Hepatocyte (in vitro differentiated cells): ENCODE results near the gene CRYBA1. TPM values are rescaled to one million over a fixed set of nuclear protein-coding genes. Genes with fewer than 3 reads are reported as not detected.

ENCODE experiments used
- DNase-seq: peaks from one replicate; pipeline ENCODE4 v3.0.0-alpha.2; 2016; ENCODE audit warnings: low spot score
- H2AFZ ChIP-seq: fragments of 200-600 bp; sonication (generic); 2 replicates; pipeline ENCODE4 v1.6.0; 2016; ENCODE audit warnings: antibody characterized with exemption, mild to moderate bottlenecking
- H3K27ac ChIP-seq: fragments of 200-600 bp; sonication (generic); 2 replicates; pipeline ENCODE4 v1.5.1; 2016; ENCODE audit warnings: mild to moderate bottlenecking
- H3K27me3 ChIP-seq: fragments of 200-600 bp; sonication (generic); 2 replicates; pipeline ENCODE4 v1.6.1; 2016
- H3K36me3 ChIP-seq: fragments of 200-600 bp; sonication (generic); replicated peaks from 2 replicates; pipeline ENCODE4 v1.5.1; 2016; ENCODE audit warnings: low read depth; ENCODE audit not compliant: insufficient read depth
- H3K4me1 ChIP-seq: fragments of 200-600 bp; sonication (generic); 2 replicates; pipeline ENCODE4 v1.5.1; 2016; ENCODE audit warnings: mild to moderate bottlenecking, moderate library complexity; ENCODE audit not compliant: insufficient read depth
- H3K4me2 ChIP-seq: fragments of 200-600 bp; sonication (generic); 2 replicates; pipeline ENCODE4 v1.6.0; 2016
- H3K4me3 ChIP-seq: fragments of 200-600 bp; sonication (generic); 2 replicates; pipeline ENCODE4 v1.5.1; 2016; ENCODE audit warnings: mild to moderate bottlenecking
- H3K79me2 ChIP-seq: fragments of 200-600 bp; sonication (generic); 2 replicates; pipeline ENCODE4 v1.6.0; 2017; ENCODE audit warnings: mild to moderate bottlenecking
- H3K9me2 ChIP-seq: fragments of 200-600 bp; sonication (generic); replicated peaks from 2 replicates; pipeline ENCODE4 v1.6.0; 2017; ENCODE audit warnings: mild to moderate bottlenecking; ENCODE audit not compliant: insufficient read depth
- H3K9me3 ChIP-seq: fragments of 200-600 bp; sonication (generic); 2 replicates; pipeline ENCODE4 v1.5.1; 2016; ENCODE audit warnings: low read depth, mild to moderate bottlenecking
- H4K20me1 ChIP-seq: fragments of 200-600 bp; sonication (generic); 2 replicates; pipeline ENCODE4 v1.6.0; 2016; ENCODE audit warnings: mild to moderate bottlenecking; ENCODE audit not compliant: insufficient read depth, poor library complexity, severe bottlenecking
- CTCF ChIP-seq: fragments of 200-600 bp; sonication (generic); IDR thresholded peaks from 2 replicates; pipeline ENCODE4 v1.5.1; 2016; ENCODE audit warnings: antibody characterized with exemption, mild to moderate bottlenecking; ENCODE audit not compliant: poor library complexity
- EZH2 ChIP-seq: fragments of 200-600 bp; sonication (generic); IDR thresholded peaks from 2 replicates; pipeline ENCODE4 v1.6.1; 2016; ENCODE audit warnings: antibody characterized with exemption, mild to moderate bottlenecking, borderline replicate concordance
- EZH2phosphoT487 ChIP-seq: fragments of 200-600 bp; sonication (generic); IDR thresholded peaks from one replicate; pipeline ENCODE4 v1.6.1; 2018; ENCODE audit warnings: antibody characterized with exemption, mild to moderate bottlenecking, low read depth, moderate library complexity; ENCODE audit not compliant: unreplicated experiment, severe bottlenecking
- WGBS: methylation state at CpG from one replicate; pipeline ENCODE4 v1.1.6; 2016; ENCODE audit warnings: low lambda C conversion rate; ENCODE audit errors: missing lambda C conversion rate; 5-methylcytosine and 5-hydroxymethylcytosine counted together
- polyA plus RNA-seq: library from polyadenylated mRNA; unstranded; fragments of >200 nt; fragmentation: Nextera tagmentation; extraction: Ambion mirVana; gene quantifications from 2 replicates; pipeline ENCODE4 v1.2.1, GENCODE V29; 2016
- total RNA-seq: library from RNA; depleted of rRNA; stranded (reverse); fragments of >200 nt; gene quantifications from 2 replicates; pipeline ENCODE4 v1.2.3, GENCODE V29; 2014

Gene CRYBA1
- total and polyA plus RNA-seq, 2 experiments from 2014 or later: not detected

- Histone ChIP-seq H3K4me3 (no peak overlapping the region), H3K4me2 (no peak overlapping the region), H3K79me2 (no peaks in the 10 kb centered on the region), H3K36me3 (no peaks in the 10 kb centered on the region), H2AFZ (no peak overlapping the region), H3K27ac (peak overlapping the region; percentile 27), H3K9me2 (no peaks in the 10 kb centered on the region), H3K9me3 (no peaks in the 10 kb centered on the region), H3K4me1 (peaks cover 3% of the 10 kb centered on the region), H4K20me1 (no peaks in the 10 kb centered on the region), H3K27me3 (no peaks in the 10 kb centered on the region)
- TF ChIP-seq EZH2phosphoT487 (no peak), EZH2 (no peak), CTCF (no peak)
- WGBS: 83% methylated on average over 9 of the region's 9 CpGs
- peak; percentile 77 for DNase-seq
These were observed 5.4 kb upstream of the CRYBA1 start for GRCh38 chr17:29240968-29241963.

GRCh38 chr17:29242051-29242450 lies 4.6 kb upstream of the CRYBA1 start:
- H3K27me3 ChIP-seq: no peaks in the 10 kb centered on the region
- no peak overlapping the region for H2AFZ ChIP-seq
- H3K27ac ChIP-seq: no peak overlapping the region
- DNase-seq: no peak
- WGBS: 95% methylated on average over 1 of the region's 1 CpG
- TF ChIP-seq CTCF (no peak), EZH2 (no peak), EZH2phosphoT487 (no peak)
- H3K4me1 ChIP-seq: peaks cover 3% of the 10 kb centered on the region
- H3K4me3 ChIP-seq: no peak overlapping the region
- H3K9me3 ChIP-seq: no peaks in the 10 kb centered on the region
- no peaks in the 10 kb centered on the region for H4K20me1 ChIP-seq
- no peaks in the 10 kb centered on the region for H3K79me2 ChIP-seq
- no peaks in the 10 kb centered on the region for H3K36me3 ChIP-seq
- no peak overlapping the region for H3K4me2 ChIP-seq
- H3K9me2 ChIP-seq: no peaks in the 10 kb centered on the region

- no peaks in the 10 kb centered on the region for H4K20me1 ChIP-seq
- no peak for TF ChIP-seq EZH2
- TF ChIP-seq EZH2phosphoT487: no peak
- TF ChIP-seq CTCF: no peak
- no peaks in the 10 kb centered on the region for H3K27me3 ChIP-seq
- no peak for DNase-seq
- H3K79me2 ChIP-seq: no peaks in the 10 kb centered on the region
- H3K36me3 ChIP-seq: no peaks in the 10 kb centered on the region
- H3K4me1 ChIP-seq: peaks cover 3% of the 10 kb centered on the region
- H3K27ac ChIP-seq: no peak overlapping the region
- H3K4me2 ChIP-seq: no peak overlapping the region
- H3K4me3 ChIP-seq: no peak overlapping the region
- H3K9me2 ChIP-seq: no peaks in the 10 kb centered on the region
- no peak overlapping the region for H2AFZ ChIP-seq
- 95% methylated on average over 6 of the region's 6 CpGs for WGBS
- H3K9me3 ChIP-seq: no peaks in the 10 kb centered on the region
These were observed 3.9 kb upstream of the CRYBA1 start for GRCh38 chr17:29242790-29243189.
